Fibroblast of upper back skin (primary cell): Measurements from ENCODE around the gene SERPINC1.
"Not testable (repeated sequence)": the region's sequence is repeated elsewhere in the genome, so short reads cannot be mapped to it uniquely, and the experiment has no call there.

ENCODE experiments used
- DNase-seq: peaks from one replicate; pipeline ENCODE4 v3.0.0-alpha.2; 2013

SERPINC1 gene

GRCh38 chr1:173888749-173889148, 28.4 kb downstream of the SERPINC1 start:
- no peak for DNase-seq

- no peak for DNase-seq
Measured at GRCh38 chr1:173887627-173888026, 29.5 kb downstream of the SERPINC1 start.

- DNase-seq, result no peak
Measured at GRCh38 chr1:173886746-173887611, 30.1 kb downstream of the SERPINC1 start.

- no peak for DNase-seq
Measured at GRCh38 chr1:173884701-173885100, 32.4 kb downstream of the SERPINC1 start.

- DNase-seq, result not testable (repeated sequence)
Measured at GRCh38 chr1:173881117-173881516, 36.0 kb downstream of the SERPINC1 start.

- no peak for DNase-seq
Measured at GRCh38 chr1:173878251-173878650, 38.9 kb downstream of the SERPINC1 start.

GRCh38 chr1:173876732-173877131, 40.4 kb downstream of the SERPINC1 start:
- DNase-seq, result no peak

- no peak for DNase-seq
Measured at GRCh38 chr1:173871500-173871899, 45.6 kb downstream of the SERPINC1 start.

GRCh38 chr1:173871091-173871490, 46.0 kb downstream of the SERPINC1 start:
- DNase-seq, result no peak

- no peak for DNase-seq
Measured at GRCh38 chr1:173870252-173871075, 46.7 kb downstream of the SERPINC1 start.

GRCh38 chr1:173869021-173869359, 48.1 kb downstream of the SERPINC1 start:
- no peak for DNase-seq

- DNase-seq, result peak; percentile 62
Measured at GRCh38 chr1:173868266-173869020, 48.7 kb downstream of the SERPINC1 start, which contains the start of gene ZBTB37. Gene ZBTB37, plus strand, starts transcription at chr1:173868380. Its CDS starts 1,846 bp downstream, at chr1:173870226.

- DNase-seq, result peak; percentile 100
Measured at GRCh38 chr1:173867753-173868265, 49.3 kb downstream of the SERPINC1 start, which contains the start of gene GAS5. Gene GAS5, minus strand, starts transcription at chr1:173867989.

- no peak for DNase-seq
Measured at GRCh38 chr1:173867141-173867752, 49.9 kb downstream of the SERPINC1 start.

- DNase-seq, result no peak
Measured at GRCh38 chr1:173866413-173867115, 50.6 kb downstream of the SERPINC1 start.

- DNase-seq, result no peak
Measured at GRCh38 chr1:173865468-173866164, 51.5 kb downstream of the SERPINC1 start.

GRCh38 chr1:173864179-173864867, 52.8 kb downstream of the SERPINC1 start:
- DNase-seq, result no peak

- no peak for DNase-seq
Measured at GRCh38 chr1:173863224-173864161, 53.6 kb downstream of the SERPINC1 start.

- peak; percentile 23 for DNase-seq
Measured at GRCh38 chr1:173862769-173863223, 54.3 kb downstream of the SERPINC1 start.
